GM19238 (cell line): Measurements from ENCODE around the gene PBX4.

Source experiments
- DNase-seq: peaks from one replicate; pipeline ENCODE4 v3.0.0; 2011; ENCODE audit warnings: low spot score; ENCODE audit not compliant: insufficient read length

Gene PBX4

GRCh38 chr19:19649155-19649554 lies 30.7 kb upstream of the PBX4 start:
- no peak for DNase-seq

- no peak for DNase-seq
These were observed 28.7 kb upstream of the PBX4 start for GRCh38 chr19:19647037-19647835.

GRCh38 chr19:19645233-19645870 lies 26.9 kb upstream of the PBX4 start:
- no peak for DNase-seq

GRCh38 chr19:19644054-19644388 lies 25.5 kb upstream of the PBX4 start:
- DNase-seq: no peak

GRCh38 chr19:19643158-19644053 lies 24.9 kb upstream of the PBX4 start, which contains the start of gene GMIP:
Gene GMIP, minus strand, starts transcription at chr19:19643657. Its CDS starts 128 bp downstream, at chr19:19643529.
- peak; percentile 96 for DNase-seq

GRCh38 chr19:19642506-19643157 lies 24.1 kb upstream of the PBX4 start:
- DNase-seq: peak; percentile 72

- no peak for DNase-seq
These were observed 19.2 kb upstream of the PBX4 start for GRCh38 chr19:19637523-19638251.

GRCh38 chr19:19637186-19637522 lies 18.7 kb upstream of the PBX4 start:
- no peak for DNase-seq

GRCh38 chr19:19636573-19637185 lies 18.2 kb upstream of the PBX4 start:
- no peak for DNase-seq

- no peak for DNase-seq
These were observed 16.8 kb upstream of the PBX4 start for GRCh38 chr19:19635313-19635702.

GRCh38 chr19:19634516-19635312 lies 16.2 kb upstream of the PBX4 start:
- no peak for DNase-seq

GRCh38 chr19:19633711-19634515 lies 15.4 kb upstream of the PBX4 start:
- DNase-seq: no peak

GRCh38 chr19:19632661-19633060 lies 14.2 kb upstream of the PBX4 start:
- DNase-seq: no peak

GRCh38 chr19:19631346-19631745 lies 12.9 kb upstream of the PBX4 start:
- no peak for DNase-seq

GRCh38 chr19:19630426-19630825 lies 11.9 kb upstream of the PBX4 start:
- no peak for DNase-seq

- no peak for DNase-seq
These were observed 11.6 kb upstream of the PBX4 start for GRCh38 chr19:19630062-19630414.

- no peak for DNase-seq
These were observed 10.1 kb upstream of the PBX4 start for GRCh38 chr19:19628501-19629134.
